Right ventricle myocardium inferior (tissue), 1 donor: ENCODE data around the gene PCBP4. TPM values are rescaled to one million over a fixed set of nuclear protein-coding genes. Genes with fewer than 3 reads are reported as not detected.

ENCODE experiments used
- ATAC-seq: fragments of 200-7000 bp; cut with Tn5 transposase; one replicate; pipeline ENCODE4 v1.9.1; 2020; ENCODE audit warnings: mild to moderate bottlenecking, moderate library complexity
- DNase-seq: peaks from one replicate; pipeline ENCODE4 v3.0.0; 2021; ENCODE audit errors: missing footprints
- intact Hi-C: fragments of 100-400 bp; cut with DNase I; formaldehyde crosslinking; loops from one replicate; pipeline ENCODE4 v1.11.0; 2022
- total RNA-seq: library from RNA; stranded (reverse); fragmentation: NEBNext Ultra II Directional; extraction: Animal tissue kit (Norgen Biotek cat#: 25700); gene quantifications from one replicate; pipeline ENCODE4 v1.2.1, GENCODE V29; 2021
- donor health status: DM: no; HTN: yes; CAD: no; lungs with severe emphysema.

Gene PCBP4
- total RNA-seq, 1 donor from 2014 or later, result 79.8 TPM

DNA sequence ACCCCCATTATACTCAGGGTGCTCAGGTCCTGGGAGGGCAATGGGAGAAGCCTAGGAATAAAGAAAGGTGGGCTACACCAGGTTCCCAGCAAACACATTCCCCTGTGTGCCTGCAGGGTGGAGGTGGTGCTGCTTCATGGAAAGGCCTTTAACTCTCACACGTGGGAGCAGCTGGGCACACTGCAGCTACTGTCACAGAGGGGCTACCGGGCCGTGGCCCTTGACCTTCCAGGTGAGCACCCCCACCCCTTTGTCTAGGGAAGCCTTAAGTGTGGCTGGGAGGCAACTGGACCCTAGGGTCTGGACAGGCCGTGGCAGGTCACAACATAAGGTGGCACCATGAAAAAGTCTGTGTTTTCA is 10.9 kb upstream of the PCBP4 start:
- ATAC-seq (no peak), DNase-seq (no peak)
- intact Hi-C loops, result loop anchor here (10.0 kb wide), 1 partner anchor 427 kb away; no protein-coding TSS in a partner anchor

- no peak for ATAC-seq
- intact Hi-C loops, result loop anchor here (10.0 kb wide), 1 partner anchor 427 kb away; no protein-coding TSS in a partner anchor
- peak; percentile 56 for DNase-seq
Observed at GRCh38 chr3:51977446-51978142, 10.3 kb upstream of the PCBP4 start.

DNA sequence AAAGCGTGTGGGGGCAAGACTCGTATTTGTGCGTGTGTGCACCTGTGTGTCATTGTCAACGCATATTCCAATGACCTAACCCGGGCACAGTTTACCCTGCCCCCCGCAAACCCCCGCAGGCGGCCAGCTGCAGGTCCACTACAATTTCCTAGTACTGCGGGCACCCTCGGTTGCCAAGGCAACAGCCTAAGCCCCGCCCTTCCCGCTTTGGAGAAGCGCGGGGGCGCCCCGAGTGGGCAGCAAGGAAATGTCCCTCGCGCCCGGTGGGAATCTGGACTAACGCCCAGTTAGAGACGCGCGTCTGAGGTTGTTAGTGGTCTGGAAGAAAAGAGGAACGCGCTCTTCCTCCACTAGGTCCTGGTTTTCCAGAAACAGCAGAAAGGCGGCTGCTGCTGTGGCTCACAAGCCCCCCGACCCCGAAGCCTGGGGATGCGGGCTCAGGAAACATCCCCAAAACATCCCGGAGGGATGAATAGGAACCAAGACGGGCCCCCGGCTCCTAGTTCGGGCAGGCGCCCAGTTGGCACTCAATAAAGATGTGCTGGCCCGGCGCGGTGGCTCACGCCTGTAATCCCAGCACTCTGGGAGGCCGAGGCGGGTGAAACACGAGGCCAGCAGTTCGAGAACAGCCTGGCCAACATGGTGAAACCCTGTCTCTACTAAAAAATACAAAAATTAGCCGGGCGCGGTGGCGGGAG is 8.7 kb upstream of the PCBP4 start:
- peak; percentile 90 for DNase-seq
- ATAC-seq, result no peak
- intact Hi-C loops, result loop anchor here (10.0 kb wide), 1 partner anchor 429 kb away; no protein-coding TSS in a partner anchor

DNA sequence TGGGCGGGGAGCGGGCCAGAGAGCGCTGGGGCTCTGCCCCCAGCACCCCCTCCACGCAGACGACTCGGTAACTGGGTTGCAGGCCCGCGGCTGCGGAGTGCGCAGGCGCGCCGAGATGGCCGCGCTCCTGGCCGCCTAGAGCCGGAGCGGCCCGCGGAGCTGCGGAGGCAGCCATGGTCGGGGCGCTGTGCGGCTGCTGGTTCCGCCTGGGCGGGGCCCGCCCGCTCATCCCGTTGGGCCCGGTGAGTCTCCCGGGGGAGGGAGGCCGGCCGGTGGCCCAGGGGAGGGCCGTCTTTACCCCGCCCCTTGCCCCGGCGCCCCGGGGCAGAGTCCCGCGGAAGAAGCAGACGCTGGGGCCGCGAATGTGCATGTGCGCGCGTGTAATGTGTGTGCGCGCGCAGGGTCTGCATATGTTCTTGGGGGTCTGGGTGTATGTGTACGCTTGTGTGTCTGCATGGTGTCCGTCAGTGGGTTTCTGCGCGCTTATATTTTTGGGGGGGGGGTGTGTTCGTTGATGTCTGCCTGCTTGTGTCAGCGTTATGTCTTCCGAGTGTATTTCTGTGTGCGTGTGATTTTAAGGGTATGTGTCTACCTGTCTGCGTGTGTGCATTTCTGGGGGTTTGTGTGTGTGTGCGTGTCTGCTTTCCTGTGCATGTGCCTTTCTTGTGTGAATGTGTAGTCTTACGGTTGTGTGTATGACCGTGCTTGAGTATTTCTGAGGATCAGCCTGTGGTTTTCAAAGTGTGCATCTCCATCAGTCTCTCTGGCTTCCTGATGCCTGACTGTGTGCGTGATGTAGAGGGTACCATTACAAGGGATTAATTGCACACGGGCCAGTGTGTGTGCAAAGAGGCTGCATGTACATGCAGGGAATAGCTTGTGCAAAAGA is 8.0 kb upstream of the PCBP4 start, which contains the start of gene ABHD14A:
TSS of gene ABHD14A (plus strand) at position 102 of the 889 bp plus-strand sequence. CDS start at position 174, 72 bp downstream.
- intact Hi-C loops, result loop anchor here (1.0 to 10.0 kb wide), 2 partner anchors 33 to 430 kb away; partner anchors contain the start of gene PARP3
- ATAC-seq, result peak; percentile 82
- peak; percentile 89 for DNase-seq

DNA sequence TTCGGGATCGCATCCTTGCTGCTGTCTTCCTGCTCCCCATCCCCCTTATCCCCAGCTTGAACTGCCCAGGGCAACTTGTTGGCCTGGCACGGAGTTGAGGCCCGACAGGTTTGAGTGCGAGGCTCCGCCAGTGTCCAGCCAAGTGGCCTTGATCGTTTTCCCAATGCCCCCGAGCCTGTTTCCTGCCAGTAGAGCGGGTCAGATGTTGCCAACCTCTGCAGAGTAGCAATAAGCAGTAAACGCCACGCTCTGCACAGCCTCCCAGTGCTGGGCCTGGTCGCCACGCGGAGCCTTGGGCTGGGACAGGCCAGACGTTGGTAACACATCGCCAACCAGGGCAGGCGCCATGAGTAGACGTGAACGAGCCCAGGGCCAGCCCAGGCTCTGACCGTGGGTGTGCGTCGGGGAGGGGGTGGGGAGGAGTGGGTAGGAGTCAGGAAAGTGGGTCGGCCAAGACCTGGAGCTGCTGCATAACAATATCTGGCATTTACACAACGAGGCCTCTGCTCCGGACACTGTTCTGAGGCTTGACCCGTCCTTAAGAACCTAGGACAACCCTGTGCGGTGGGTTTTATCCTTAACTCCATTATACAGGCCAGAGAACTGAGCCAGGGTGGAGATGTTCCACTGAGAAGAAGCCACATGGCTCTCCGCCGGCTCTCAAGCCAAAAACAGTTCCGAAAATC is 7.2 kb upstream of the PCBP4 start:
- ATAC-seq, result peak; percentile 23
- intact Hi-C loops, result loop anchor here (1.0 to 10.0 kb wide), 2 partner anchors 32 to 430 kb away; partner anchors contain the start of gene PARP3
- peak; percentile 66 for DNase-seq

GRCh38 chr3:51971350-51971749 is 4.1 kb upstream of the PCBP4 start:
- peak; percentile 57 for DNase-seq
- intact Hi-C loops, result loop anchor here (10.0 kb wide), 1 partner anchor 433 kb away; no protein-coding TSS in a partner anchor
- no peak for ATAC-seq

GRCh38 chr3:51970606-51971300 is 3.5 kb upstream of the PCBP4 start:
- intact Hi-C loops, result loop anchor here (10.0 kb wide), 1 partner anchor 434 kb away; no protein-coding TSS in a partner anchor
- ATAC-seq (no peak), DNase-seq (peak; percentile 37)

- ATAC-seq, result no peak
- intact Hi-C loops, result loop anchor here (10.0 kb wide), 1 partner anchor 435 kb away; no protein-coding TSS in a partner anchor
Observed at GRCh38 chr3:51969841-51970240, 2.6 kb upstream of the PCBP4 start.

DNA sequence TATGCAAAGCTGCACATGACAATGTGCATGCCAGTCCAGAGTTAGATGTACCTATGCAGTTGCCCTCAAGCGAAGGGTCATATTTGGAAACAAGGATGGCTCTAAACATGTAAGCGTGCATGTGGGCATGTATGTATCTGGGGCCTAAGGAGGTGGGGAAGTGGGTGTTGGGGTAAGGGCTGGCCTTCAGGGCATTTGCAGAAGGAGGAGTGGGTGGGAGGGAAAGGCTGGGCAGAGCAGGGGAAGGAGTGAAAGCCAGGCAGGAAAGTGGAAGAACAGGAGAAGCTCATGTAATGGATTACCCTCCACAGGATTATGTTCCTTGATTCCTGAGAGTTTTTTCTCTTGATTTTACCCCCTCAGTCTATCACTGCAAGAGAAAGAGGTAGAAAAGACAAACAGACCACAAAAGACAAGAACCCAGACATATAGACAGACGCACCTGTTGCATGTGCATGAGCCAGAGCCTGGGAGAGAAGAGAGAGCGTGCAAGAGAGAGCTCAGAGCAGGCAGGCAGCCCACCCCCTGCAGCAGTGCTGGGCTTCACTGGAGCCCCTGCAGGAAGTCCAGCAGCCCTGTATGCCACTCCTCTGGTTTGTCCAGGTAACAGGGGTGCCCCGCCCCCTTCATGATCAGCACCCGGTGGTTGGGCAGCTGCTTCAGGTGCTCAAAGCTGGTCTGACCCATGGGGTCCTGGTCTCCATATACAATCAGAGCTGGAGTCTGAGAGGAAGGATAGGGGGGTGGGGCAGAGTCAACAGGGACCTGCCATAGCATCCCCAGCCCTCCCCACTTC is 1.8 kb upstream of the PCBP4 start:
- no peak for ATAC-seq

More at GRCh38 chr3:51969841-51970240, 2.6 kb upstream of the PCBP4 start:
- DNase-seq, result peak; percentile 53

GRCh38 chr3:51968170-51968775 is 1.0 kb upstream of the PCBP4 start:
- intact Hi-C loops, result no loop called here
- ATAC-seq (peak; percentile 4), DNase-seq (peak; percentile 68)

More for the DNA sequence above, 1.8 kb upstream of the PCBP4 start:
- intact Hi-C loops, result no loop called here
- DNase-seq, result peak; percentile 32

DNA sequence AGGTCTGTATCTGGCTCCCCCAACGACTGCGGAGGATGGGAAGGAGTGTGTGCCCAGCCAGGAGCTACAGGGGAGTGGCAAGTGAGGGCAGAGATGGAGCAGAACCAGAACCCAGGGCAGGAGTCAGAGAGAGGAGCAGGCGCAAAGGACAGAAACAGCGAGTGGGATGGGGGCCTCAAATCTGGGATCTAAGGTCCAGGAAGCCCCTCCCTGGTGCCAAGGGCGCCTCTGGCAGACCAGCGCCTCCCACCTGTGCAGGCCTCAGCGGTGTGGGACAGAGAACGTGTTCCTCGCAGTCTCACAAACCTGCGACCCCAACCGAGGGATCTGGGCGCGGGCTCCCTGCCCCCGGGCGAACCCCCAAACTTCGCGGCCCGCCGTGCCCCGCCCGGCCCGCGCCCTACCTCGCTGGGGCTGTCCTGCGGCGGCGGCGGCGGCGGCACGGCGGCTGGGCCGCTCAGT is 301 bp downstream of the PCBP4 start:
- DNase-seq (no peak), ATAC-seq (peak; percentile 1)
- intact Hi-C loops, result no loop called here

DNA sequence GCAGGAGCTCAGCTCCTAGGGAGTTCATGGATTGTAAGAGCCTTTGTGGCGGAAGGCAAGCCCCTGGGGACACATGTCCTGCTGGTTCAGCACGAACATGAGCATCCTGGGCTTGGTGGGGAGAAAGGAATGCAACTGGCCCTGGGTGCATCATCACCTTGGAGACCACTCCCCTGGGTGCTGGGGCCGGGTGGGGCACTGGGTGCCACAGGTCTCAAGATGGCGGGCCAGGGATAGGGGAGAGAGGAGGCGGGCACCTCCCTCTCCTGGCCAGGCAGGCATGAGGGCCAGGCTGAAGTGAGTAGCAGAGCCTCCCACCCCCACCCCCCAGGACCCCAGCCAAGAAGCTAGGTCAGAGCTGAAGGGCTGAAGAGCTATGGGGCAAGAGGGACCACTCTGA is 768 bp downstream of the PCBP4 start:
- DNase-seq (peak; percentile 55), ATAC-seq (no peak)
- intact Hi-C loops, result no loop called here

- intact Hi-C loops, result no loop called here
- no peak for ATAC-seq
- peak; percentile 1 for DNase-seq
Observed at GRCh38 chr3:51966016-51966415, 1.2 kb downstream of the PCBP4 start.

GRCh38 chr3:51964521-51964920 is 2.7 kb downstream of the PCBP4 start:
- peak; percentile 58 for DNase-seq
- no peak for ATAC-seq
- intact Hi-C loops, result no loop called here

GRCh38 chr3:51963951-51964451 is 3.3 kb downstream of the PCBP4 start:
- intact Hi-C loops, result no loop called here
- peak; percentile 49 for DNase-seq
- ATAC-seq, result no peak
